ENCODE measurements around the gene SOX9.

SOX9 gene

DNA sequence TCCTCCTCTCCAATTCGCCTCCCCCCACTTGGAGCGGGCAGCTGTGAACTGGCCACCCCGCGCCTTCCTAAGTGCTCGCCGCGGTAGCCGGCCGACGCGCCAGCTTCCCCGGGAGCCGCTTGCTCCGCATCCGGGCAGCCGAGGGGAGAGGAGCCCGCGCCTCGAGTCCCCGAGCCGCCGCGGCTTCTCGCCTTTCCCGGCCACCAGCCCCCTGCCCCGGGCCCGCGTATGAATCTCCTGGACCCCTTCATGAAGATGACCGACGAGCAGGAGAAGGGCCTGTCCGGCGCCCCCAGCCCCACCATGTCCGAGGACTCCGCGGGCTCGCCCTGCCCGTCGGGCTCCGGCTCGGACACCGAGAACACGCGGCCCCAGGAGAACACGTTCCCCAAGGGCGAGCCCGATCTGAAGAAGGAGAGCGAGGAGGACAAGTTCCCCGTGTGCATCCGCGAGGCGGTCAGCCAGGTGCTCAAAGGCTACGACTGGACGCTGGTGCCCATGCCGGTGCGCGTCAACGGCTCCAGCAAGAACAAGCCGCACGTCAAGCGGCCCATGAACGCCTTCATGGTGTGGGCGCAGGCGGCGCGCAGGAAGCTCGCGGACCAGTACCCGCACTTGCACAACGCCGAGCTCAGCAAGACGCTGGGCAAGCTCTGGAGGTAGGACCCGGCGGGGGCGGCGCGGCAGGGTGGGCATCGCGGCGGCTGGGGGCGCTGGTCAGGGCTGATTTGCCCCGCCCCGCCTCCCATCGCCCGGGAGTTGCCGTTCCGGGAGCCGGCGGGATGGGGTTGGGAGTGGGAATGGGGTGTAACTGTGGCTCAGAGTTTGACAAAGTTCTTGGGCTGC, 567 bp downstream of the SOX9 start:
- Histone ChIP-seq H3K79me2 (ENCODE audit: insufficient read depth, low read length) (no peaks in the 10 kb centered on the region), H3K27me3 (ENCODE audit: insufficient read depth, low read length, poor library complexity, severe bottlenecking) (no peaks in the 10 kb centered on the region), H3K4me2 (ENCODE audit: low read depth, low read length, poor library complexity, severe bottlenecking) (no peak overlapping the region), H3K36me3 (ENCODE audit: insufficient read depth, low read length) (no peaks in the 10 kb centered on the region), H3K9me3 (ENCODE audit: insufficient read depth, low read depth, low read length) (no peaks in the 10 kb centered on the region; the same call in 1 of the 2 replicates), H3K9ac (ENCODE audit: low read depth, low read length, poor library complexity, severe bottlenecking) (no peak overlapping the region), H3K4me3 (ENCODE audit: low read length, poor library complexity, severe bottlenecking) (no peak overlapping the region), H3F3A (ENCODE audit: low read depth) (no peaks in the 10 kb centered on the region), H2AFZ (ENCODE audit: low read length) (no peak overlapping the region), H3K4me1 (ENCODE audit: insufficient read depth, low read length, poor library complexity, severe bottlenecking) (no peaks in the 10 kb centered on the region), H3K9me2 (replicated peaks; ENCODE audit: low read depth, low read length) (no peaks in the 10 kb centered on the region), H4K20me1 (ENCODE audit: insufficient read depth, low read length, poor library complexity, severe bottlenecking) (no peaks in the 10 kb centered on the region)
- TF ChIP-seq, protein P1, sequence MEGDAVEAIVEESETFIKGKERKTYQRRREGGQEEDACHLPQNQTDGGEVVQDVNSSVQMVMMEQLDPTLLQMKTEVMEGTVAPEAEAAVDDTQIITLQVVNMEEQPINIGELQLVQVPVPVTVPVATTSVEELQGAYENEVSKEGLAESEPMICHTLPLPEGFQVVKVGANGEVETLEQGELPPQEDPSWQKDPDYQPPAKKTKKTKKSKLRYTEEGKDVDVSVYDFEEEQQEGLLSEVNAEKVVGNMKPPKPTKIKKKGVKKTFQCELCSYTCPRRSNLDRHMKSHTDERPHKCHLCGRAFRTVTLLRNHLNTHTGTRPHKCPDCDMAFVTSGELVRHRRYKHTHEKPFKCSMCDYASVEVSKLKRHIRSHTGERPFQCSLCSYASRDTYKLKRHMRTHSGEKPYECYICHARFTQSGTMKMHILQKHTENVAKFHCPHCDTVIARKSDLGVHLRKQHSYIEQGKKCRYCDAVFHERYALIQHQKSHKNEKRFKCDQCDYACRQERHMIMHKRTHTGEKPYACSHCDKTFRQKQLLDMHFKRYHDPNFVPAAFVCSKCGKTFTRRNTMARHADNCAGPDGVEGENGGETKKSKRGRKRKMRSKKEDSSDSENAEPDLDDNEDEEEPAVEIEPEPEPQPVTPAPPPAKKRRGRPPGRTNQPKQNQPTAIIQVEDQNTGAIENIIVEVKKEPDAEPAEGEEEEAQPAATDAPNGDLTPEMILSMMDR (conservative IDR thresholded peaks at IDR 0.05; ENCODE audit: low read length): no peak
- no peak for TF ChIP-seq EZH2phosphoT487 (IDR thresholded peaks at IDR 0.05; ENCODE audit: borderline replicate concordance)

DNA sequence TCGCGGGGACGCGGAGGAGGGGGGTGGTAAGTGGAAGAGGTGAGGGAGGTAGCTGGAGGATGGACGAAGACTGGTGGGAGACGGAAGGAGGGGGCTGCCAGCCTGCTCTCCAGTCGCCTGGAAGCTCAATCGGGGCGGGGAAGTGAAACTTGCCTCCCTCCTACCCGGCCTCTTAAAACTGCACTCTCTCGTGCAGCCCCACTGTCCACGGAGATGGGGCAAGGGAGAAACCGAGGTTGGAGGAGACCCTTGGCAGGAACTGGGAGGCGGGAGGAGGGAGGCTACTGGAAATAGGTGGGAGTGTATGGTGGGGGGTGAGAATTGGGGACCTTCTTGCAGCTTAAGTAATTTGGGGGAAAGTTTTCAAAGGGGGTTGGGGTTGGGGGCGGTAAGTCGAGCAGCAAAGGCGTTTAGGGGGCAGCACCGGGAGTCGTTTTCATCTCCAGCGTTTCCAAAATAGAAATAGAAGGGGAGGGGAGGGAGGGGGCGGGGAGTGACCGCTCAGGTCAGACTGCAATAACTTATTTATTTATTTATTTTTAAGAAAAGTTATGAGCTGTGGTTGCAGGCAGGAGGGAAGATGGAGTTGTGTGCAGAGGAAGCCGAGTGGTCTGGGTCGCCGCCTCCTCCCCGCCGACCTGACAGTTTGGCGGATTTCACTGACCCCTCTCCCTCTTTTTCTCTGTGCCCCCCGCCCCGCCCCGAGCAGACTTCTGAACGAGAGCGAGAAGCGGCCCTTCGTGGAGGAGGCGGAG, 1.4 kb downstream of the SOX9 start:
- H3F3A ChIP-seq (ENCODE audit: low read depth): no peaks in the 10 kb centered on the region
- H3K36me3 ChIP-seq (ENCODE audit: insufficient read depth, low read length): no peaks in the 10 kb centered on the region
- TF ChIP-seq, protein P1 (conservative IDR thresholded peaks at IDR 0.05; ENCODE audit: low read length): no peak
- TF ChIP-seq EZH2phosphoT487 (IDR thresholded peaks at IDR 0.05; ENCODE audit: borderline replicate concordance): no peak
- no peaks in the 10 kb centered on the region for H3K79me2 ChIP-seq (ENCODE audit: insufficient read depth, low read length)
- H3K4me1 ChIP-seq (ENCODE audit: insufficient read depth, low read length, poor library complexity, severe bottlenecking): no peaks in the 10 kb centered on the region
- no peak overlapping the region for H3K4me3 ChIP-seq (ENCODE audit: low read length, poor library complexity, severe bottlenecking)
- no peaks in the 10 kb centered on the region for H4K20me1 ChIP-seq (ENCODE audit: insufficient read depth, low read length, poor library complexity, severe bottlenecking)
- H3K4me2 ChIP-seq (ENCODE audit: low read depth, low read length, poor library complexity, severe bottlenecking): no peak overlapping the region
- no peak overlapping the region for H2AFZ ChIP-seq (ENCODE audit: low read length)
- H3K9me2 ChIP-seq (replicated peaks; ENCODE audit: low read depth, low read length): no peaks in the 10 kb centered on the region
- no peaks in the 10 kb centered on the region; the same call in 1 of the 2 replicates for H3K9me3 ChIP-seq (ENCODE audit: insufficient read depth, low read depth, low read length)
- no peaks in the 10 kb centered on the region for H3K27me3 ChIP-seq (ENCODE audit: insufficient read depth, low read length, poor library complexity, severe bottlenecking)
- no peak overlapping the region for H3K9ac ChIP-seq (ENCODE audit: low read depth, low read length, poor library complexity, severe bottlenecking)

DNA sequence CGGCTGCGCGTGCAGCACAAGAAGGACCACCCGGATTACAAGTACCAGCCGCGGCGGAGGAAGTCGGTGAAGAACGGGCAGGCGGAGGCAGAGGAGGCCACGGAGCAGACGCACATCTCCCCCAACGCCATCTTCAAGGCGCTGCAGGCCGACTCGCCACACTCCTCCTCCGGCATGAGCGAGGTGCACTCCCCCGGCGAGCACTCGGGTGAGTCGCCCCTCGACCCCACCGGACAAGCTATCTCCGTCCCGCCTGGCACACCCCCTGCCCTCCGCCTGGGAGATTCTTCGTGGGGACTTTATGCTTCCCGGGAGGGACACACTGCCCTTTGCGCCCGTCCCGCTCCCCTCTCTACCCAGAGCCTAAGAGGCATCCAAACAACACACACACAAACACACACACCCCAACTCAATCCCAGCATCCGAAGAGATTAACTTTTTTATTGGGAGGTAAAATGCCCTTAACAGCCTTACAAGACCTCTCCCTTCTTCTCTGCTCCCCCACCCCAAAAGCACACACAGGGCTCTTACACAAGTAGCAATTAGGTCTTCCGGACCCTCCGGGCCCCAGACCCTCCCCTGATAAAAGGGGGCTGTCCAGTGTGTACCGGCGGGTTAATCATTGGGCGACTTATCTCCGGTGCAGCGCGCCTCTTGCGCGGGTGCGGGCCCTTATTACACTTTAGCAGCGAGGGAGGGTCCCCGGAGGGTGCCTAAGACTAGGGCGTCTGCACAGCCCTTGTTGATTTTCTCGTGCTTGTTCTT, 2.1 kb downstream of the SOX9 start:
- Histone ChIP-seq H3K9me2 (replicated peaks; ENCODE audit: low read depth, low read length) (no peaks in the 10 kb centered on the region), H3K4me3 (ENCODE audit: low read length, poor library complexity, severe bottlenecking) (no peak overlapping the region), H3K27me3 (ENCODE audit: insufficient read depth, low read length, poor library complexity, severe bottlenecking) (no peaks in the 10 kb centered on the region), H3K9me3 (ENCODE audit: insufficient read depth, low read depth, low read length) (no peaks in the 10 kb centered on the region; the same call in 1 of the 2 replicates), H3F3A (ENCODE audit: low read depth) (no peaks in the 10 kb centered on the region), H3K36me3 (ENCODE audit: insufficient read depth, low read length) (no peaks in the 10 kb centered on the region), H3K4me1 (ENCODE audit: insufficient read depth, low read length, poor library complexity, severe bottlenecking) (no peaks in the 10 kb centered on the region), H3K4me2 (ENCODE audit: low read depth, low read length, poor library complexity, severe bottlenecking) (no peak overlapping the region), H2AFZ (ENCODE audit: low read length) (no peak overlapping the region), H3K9ac (ENCODE audit: low read depth, low read length, poor library complexity, severe bottlenecking) (no peak overlapping the region), H4K20me1 (ENCODE audit: insufficient read depth, low read length, poor library complexity, severe bottlenecking) (no peaks in the 10 kb centered on the region), H3K79me2 (ENCODE audit: insufficient read depth, low read length) (no peaks in the 10 kb centered on the region)
- TF ChIP-seq, protein P1 (conservative IDR thresholded peaks at IDR 0.05; ENCODE audit: low read length): no peak
- TF ChIP-seq EZH2phosphoT487 (IDR thresholded peaks at IDR 0.05; ENCODE audit: borderline replicate concordance): no peak

Data from Loucy (cell line).